ENCODE measurements around the gene SMAD6. TPM values are rescaled to one million over a fixed set of nuclear protein-coding genes. Genes with fewer than 3 reads are reported as not detected.

SMAD6 gene
- total RNA-seq, 1 donor from 2014 or later, result 0.79 TPM

GRCh38 chr15:66677336-66677735 lies 24.7 kb upstream of the SMAD6 start:
- TF ChIP-seq, protein P1, sequence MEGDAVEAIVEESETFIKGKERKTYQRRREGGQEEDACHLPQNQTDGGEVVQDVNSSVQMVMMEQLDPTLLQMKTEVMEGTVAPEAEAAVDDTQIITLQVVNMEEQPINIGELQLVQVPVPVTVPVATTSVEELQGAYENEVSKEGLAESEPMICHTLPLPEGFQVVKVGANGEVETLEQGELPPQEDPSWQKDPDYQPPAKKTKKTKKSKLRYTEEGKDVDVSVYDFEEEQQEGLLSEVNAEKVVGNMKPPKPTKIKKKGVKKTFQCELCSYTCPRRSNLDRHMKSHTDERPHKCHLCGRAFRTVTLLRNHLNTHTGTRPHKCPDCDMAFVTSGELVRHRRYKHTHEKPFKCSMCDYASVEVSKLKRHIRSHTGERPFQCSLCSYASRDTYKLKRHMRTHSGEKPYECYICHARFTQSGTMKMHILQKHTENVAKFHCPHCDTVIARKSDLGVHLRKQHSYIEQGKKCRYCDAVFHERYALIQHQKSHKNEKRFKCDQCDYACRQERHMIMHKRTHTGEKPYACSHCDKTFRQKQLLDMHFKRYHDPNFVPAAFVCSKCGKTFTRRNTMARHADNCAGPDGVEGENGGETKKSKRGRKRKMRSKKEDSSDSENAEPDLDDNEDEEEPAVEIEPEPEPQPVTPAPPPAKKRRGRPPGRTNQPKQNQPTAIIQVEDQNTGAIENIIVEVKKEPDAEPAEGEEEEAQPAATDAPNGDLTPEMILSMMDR (IDR thresholded peaks at IDR 0.05; ENCODE audit: insufficient read depth, low read length, severe bottlenecking), result no peak
- no peak for DNase-seq (ENCODE audit: low read depth)
- no peak for FAIRE-seq
- H3K27me3 ChIP-seq (ENCODE audit: control insufficient read depth, insufficient read depth, low read length), result no peaks in the 10 kb centered on the region
- H3K4me3 ChIP-seq (ENCODE audit: low read depth, low read length), result no peak overlapping the region
- no peaks in the 10 kb centered on the region for H3K36me3 ChIP-seq (ENCODE audit: control insufficient read depth, insufficient read depth, low read length)

DNA sequence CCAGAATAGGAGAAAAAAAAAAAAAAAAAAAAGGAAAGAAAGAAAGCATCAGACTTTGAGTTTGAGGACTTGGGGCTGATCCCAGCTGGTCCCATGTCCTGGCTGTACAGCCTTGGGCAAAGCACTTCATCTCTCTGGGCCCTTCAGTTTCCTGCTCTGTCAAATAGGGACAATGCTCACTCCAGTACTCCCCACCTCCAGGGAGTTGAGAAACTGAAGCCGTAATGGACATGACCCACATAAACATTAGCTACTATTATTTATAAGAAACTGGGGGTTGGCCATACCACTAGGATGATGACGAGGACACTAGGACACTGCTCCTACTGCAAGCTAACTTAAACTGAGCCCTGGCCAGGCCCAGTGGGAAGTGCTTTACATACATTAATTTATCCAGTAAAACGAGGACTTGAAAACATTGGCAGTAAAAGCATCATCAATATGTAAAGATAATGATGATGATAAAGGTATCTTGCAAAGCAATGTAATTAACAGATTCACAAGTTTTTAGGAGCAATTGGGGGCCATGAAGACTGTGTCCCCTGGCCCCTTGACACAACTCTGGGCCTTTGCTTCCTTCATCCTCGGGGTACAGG lies 22.9 kb upstream of the SMAD6 start:
- TF ChIP-seq, protein P1 (IDR thresholded peaks at IDR 0.05; ENCODE audit: insufficient read depth, low read length, severe bottlenecking), result no peak
- no peak for FAIRE-seq
- DNase-seq (ENCODE audit: low read depth), result no peak
- Histone ChIP-seq H3K4me3 (ENCODE audit: low read depth, low read length) (no peak overlapping the region), H3K36me3 (ENCODE audit: control insufficient read depth, insufficient read depth, low read length) (no peaks in the 10 kb centered on the region), H3K27me3 (ENCODE audit: control insufficient read depth, insufficient read depth, low read length) (no peaks in the 10 kb centered on the region)

DNA sequence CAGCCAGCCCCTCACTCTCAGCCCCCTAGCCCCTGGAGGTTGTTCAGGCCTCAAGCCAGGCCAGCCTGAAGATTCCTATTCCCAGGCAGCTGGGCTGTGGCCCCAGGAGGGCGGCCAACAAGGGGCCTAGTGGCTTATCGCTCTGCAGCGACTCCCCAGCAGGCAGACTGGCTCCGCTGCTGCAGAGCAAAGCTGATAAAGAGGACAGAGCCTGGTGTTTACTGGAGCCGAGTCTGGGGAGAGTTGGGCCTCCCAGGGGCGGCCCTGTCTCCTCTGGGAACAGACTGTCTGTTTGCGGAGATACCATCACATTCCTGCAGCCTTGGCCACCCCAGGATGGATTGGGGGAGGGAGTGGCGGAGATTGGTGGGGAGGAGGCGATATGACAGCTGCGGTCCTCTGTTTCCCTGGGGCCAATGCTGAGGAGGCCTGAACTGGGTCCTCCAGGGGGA lies 22.4 kb upstream of the SMAD6 start:
- TF ChIP-seq, protein P1 (IDR thresholded peaks at IDR 0.05; ENCODE audit: insufficient read depth, low read length, severe bottlenecking), result no peak
- Histone ChIP-seq H3K27me3 (ENCODE audit: control insufficient read depth, insufficient read depth, low read length) (no peaks in the 10 kb centered on the region), H3K4me3 (ENCODE audit: low read depth, low read length) (no peak overlapping the region), H3K36me3 (ENCODE audit: control insufficient read depth, insufficient read depth, low read length) (no peaks in the 10 kb centered on the region)
- FAIRE-seq (no peak), DNase-seq (ENCODE audit: low read depth) (no peak)

DNA sequence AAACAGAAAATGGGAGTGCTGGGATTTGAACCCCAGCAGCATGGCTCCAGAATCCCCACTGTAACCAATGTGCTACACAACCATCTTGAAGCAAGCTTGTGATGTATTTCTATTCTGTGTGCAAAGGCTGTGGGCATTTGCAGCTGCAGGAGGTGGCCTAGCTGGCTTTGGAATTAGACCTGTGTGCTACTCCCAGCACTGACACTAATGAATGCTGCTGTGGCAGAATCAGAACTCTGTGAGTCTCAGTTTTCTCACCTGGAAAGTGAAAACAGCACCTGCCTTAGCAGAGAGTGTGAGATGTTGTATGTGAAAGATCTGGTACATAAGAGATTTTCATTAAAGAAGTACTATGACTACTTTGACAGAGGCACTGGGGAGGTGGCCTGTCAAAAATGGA lies 21.5 kb upstream of the SMAD6 start:
- TF ChIP-seq, protein P1 (IDR thresholded peaks at IDR 0.05; ENCODE audit: insufficient read depth, low read length, severe bottlenecking), result no peak
- FAIRE-seq (no peak), DNase-seq (ENCODE audit: low read depth) (no peak)
- Histone ChIP-seq H3K27me3 (ENCODE audit: control insufficient read depth, insufficient read depth, low read length) (no peaks in the 10 kb centered on the region), H3K4me3 (ENCODE audit: low read depth, low read length) (no peak overlapping the region), H3K36me3 (ENCODE audit: control insufficient read depth, insufficient read depth, low read length) (no peaks in the 10 kb centered on the region)

DNA sequence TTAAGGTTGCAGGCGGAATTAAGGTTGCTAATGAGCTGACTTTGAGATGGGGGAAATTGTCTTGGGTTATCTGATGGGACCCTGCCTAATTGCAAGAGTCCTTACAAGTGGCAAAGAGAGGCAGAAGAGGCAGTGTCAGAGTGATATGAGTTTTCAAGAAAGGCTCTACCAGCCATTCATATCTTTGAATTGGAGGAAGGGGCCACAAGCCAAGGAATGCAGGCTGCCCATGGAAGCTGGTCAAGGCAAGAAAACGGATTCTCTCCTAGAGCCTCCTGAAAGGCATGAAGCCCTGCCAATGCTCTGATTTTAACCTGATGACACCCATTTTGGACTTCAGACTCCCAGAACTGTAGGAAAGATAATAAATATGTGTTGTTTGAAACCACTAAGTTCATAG lies 20.6 kb upstream of the SMAD6 start:
- TF ChIP-seq, protein P1 (IDR thresholded peaks at IDR 0.05; ENCODE audit: insufficient read depth, low read length, severe bottlenecking), result no peak

GRCh38 chr15:66682246-66682645 lies 19.8 kb upstream of the SMAD6 start:
- H3K4me3 ChIP-seq (ENCODE audit: low read depth, low read length), result no peak overlapping the region
- no peak for DNase-seq (ENCODE audit: low read depth)
- TF ChIP-seq, protein P1 (IDR thresholded peaks at IDR 0.05; ENCODE audit: insufficient read depth, low read length, severe bottlenecking), result no peak
- H3K36me3 ChIP-seq (ENCODE audit: control insufficient read depth, insufficient read depth, low read length), result no peaks in the 10 kb centered on the region
- no peak for FAIRE-seq
- no peaks in the 10 kb centered on the region for H3K27me3 ChIP-seq (ENCODE audit: control insufficient read depth, insufficient read depth, low read length)

More for the DNA sequence above, 20.6 kb upstream of the SMAD6 start:
- Histone ChIP-seq H3K36me3 (ENCODE audit: control insufficient read depth, insufficient read depth, low read length) (no peaks in the 10 kb centered on the region), H3K27me3 (ENCODE audit: control insufficient read depth, insufficient read depth, low read length) (no peaks in the 10 kb centered on the region), H3K4me3 (ENCODE audit: low read depth, low read length) (no peak overlapping the region)
- no peak for DNase-seq (ENCODE audit: low read depth)
- no peak for FAIRE-seq

Measured in bronchial epithelial cell (primary cell).